BLaER1 treated with 17β-estradiol and CSF1 and Interleukin-3, amounts not matched to agents 10 nM and 100 nM (cell line): ENCODE data around the gene TMEFF2.

Source experiments
- H3K27ac ChIP-seq, 11 experiments: shearing (Covaris generic); formaldehyde crosslinking; 2 replicates each; pipeline ENCODE4 v1.8.1; 2022
- H3K27me3 ChIP-seq, 11 experiments: shearing (Covaris generic); formaldehyde crosslinking; 2 replicates each; pipeline ENCODE4 v1.8.1; 2022
- H3K36me3 ChIP-seq, 11 experiments: shearing (Covaris generic); formaldehyde crosslinking; 2 replicates each; pipeline ENCODE4 v1.8.1; 2022
- H3K4me1 ChIP-seq, 10 experiments: shearing (Covaris generic); formaldehyde crosslinking; 2 replicates each; pipeline ENCODE4 v1.8.1; 2022
- H3K4me2 ChIP-seq, 11 experiments: shearing (Covaris generic); formaldehyde crosslinking; 2 replicates each; pipeline ENCODE4 v1.8.1; 2022
- H3K4me3 ChIP-seq, 10 experiments: shearing (Covaris generic); formaldehyde crosslinking; 2 replicates each; pipeline ENCODE4 v1.8.1; 2022
- H3K9ac ChIP-seq, 11 experiments: shearing (Covaris generic); formaldehyde crosslinking; 2 replicates each; pipeline ENCODE4 v1.8.1; 2022
- H3K9me3 ChIP-seq, 11 experiments: shearing (Covaris generic); formaldehyde crosslinking; replicated peaks in 1 of 11; 2 replicates each; pipeline ENCODE4 v1.8.1; 2022
- H4K20me1 ChIP-seq, 11 experiments: shearing (Covaris generic); formaldehyde crosslinking; 2 replicates each; pipeline ENCODE4 v1.8.1; 2022
- Cebpa-rat ChIP-seq, 11 experiments: shearing (Covaris generic); IDR thresholded peaks; 2 replicates each; pipeline ENCODE4 v1.8.1; 2022

TMEFF2 gene

DNA sequence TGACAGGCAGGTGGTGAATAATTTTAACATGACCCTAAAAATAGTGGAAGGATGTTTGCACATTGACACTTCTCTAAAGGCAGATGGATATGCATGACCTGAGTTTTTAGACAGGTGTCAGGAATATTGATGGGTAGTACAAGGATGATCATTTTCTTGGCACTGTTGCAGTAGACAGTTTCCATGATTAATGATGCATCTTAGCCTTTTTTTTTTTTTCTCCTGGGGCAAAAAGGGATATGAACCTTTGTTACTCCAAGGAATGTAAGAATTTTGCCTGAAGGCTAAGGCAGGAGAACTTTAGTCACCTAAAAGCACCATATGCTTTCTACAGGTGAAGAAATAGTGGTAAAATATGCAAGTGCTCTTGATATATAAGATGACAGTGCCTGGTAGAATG is 211.5 kb downstream of the TMEFF2 start:
- H3K4me1 ChIP-seq = no peaks in the 10 kb centered on the region
- H3K4me3 ChIP-seq = no peak overlapping the region
- no peak overlapping the region for H3K27ac ChIP-seq
- H3K36me3 ChIP-seq = no peaks in the 10 kb centered on the region
- TF ChIP-seq Cebpa-rat (IDR thresholded peaks at IDR 0.05) = no peak
- no peaks in the 10 kb centered on the region for H4K20me1 ChIP-seq
- no peaks in the 10 kb centered on the region for H3K9me3 ChIP-seq
- H3K4me2 ChIP-seq = no peak overlapping the region
- no peaks in the 10 kb centered on the region for H3K27me3 ChIP-seq
- no peak overlapping the region for H3K9ac ChIP-seq

DNA sequence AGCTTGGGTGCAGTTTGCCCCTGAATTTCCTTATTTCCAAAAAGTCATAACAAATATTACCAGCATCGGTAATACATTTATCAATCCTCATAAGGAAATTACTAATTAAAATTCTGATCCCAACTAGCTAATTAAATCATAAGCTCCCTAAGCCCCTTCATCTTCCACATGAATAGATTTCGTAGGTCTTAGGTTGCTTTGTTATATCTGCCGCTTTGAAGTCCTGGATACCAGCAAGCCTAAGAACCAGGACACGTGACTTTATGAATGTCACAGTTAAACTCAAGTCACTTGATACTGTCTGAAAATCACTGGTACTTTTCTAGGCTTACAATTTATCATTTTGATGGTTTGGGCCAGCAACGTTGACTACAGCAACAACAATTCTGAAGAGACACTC is 213.0 kb downstream of the TMEFF2 start:
- TF ChIP-seq Cebpa-rat (IDR thresholded peaks at IDR 0.05) = no peak
- Histone ChIP-seq H3K4me2 (no peak overlapping the region), H3K36me3 (no peaks in the 10 kb centered on the region), H3K27me3 (no peaks in the 10 kb centered on the region), H3K9ac (no peak overlapping the region), H4K20me1 (no peaks in the 10 kb centered on the region), H3K4me3 (no peak overlapping the region), H3K27ac (no peak overlapping the region), H3K9me3 (no peaks in the 10 kb centered on the region), H3K4me1 (no peaks in the 10 kb centered on the region)

DNA sequence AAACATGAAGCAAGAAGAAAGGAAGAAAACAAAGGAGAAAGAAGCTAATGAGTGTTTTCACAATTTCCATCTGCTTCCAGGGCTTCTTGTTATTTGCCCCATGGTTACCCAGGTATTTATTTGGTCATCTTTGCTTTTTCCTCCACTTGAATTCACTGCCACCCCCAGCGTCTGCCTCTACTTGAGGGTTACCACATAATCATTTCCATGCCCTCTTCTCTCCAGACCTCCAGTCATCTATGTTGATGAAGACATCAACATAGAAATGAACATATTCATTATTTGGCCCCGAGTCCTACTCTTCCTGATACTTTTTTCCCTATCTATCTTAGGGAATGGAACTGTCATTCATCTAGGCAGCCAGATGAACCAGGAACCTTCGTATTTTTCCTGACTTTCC is 214.2 kb downstream of the TMEFF2 start:
- Histone ChIP-seq H3K4me3 (no peak overlapping the region), H3K4me2 (no peak overlapping the region), H3K9me3 (no peaks in the 10 kb centered on the region), H3K27ac (no peak overlapping the region), H3K27me3 (no peaks in the 10 kb centered on the region), H3K36me3 (no peaks in the 10 kb centered on the region), H4K20me1 (no peaks in the 10 kb centered on the region), H3K9ac (no peak overlapping the region), H3K4me1 (no peaks in the 10 kb centered on the region)
- TF ChIP-seq Cebpa-rat (IDR thresholded peaks at IDR 0.05) = no peak

DNA sequence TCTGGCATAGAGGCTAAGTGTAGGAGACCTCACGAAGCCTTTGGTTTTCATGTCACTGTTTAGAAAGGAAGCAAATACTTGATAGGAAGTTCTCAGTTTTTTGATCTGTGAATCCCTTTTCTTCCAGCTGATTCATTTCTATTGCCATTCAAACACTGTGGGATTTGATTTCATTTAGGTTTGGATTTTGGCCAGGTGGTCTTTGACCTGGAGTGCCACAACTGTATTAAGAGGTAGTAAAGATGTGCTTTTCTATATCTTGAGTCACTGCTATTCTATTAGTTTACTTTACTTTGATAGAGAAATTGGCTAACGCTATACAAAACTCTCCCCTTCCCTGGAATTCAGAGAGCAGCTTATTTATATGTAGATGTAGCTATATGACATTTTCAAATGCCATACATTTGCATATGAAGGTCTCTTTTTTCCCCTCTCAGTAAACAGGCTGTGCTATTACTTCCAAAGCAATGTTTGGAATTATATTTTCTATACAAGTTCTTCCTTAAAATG is 215.5 kb downstream of the TMEFF2 start:
- no peaks in the 10 kb centered on the region for H4K20me1 ChIP-seq
- no peak overlapping the region for H3K4me3 ChIP-seq
- no peaks in the 10 kb centered on the region for H3K27me3 ChIP-seq
- no peaks in the 10 kb centered on the region for H3K36me3 ChIP-seq
- H3K9ac ChIP-seq = no peak overlapping the region
- no peak overlapping the region for H3K27ac ChIP-seq
- TF ChIP-seq Cebpa-rat (IDR thresholded peaks at IDR 0.05) = no peak
- H3K4me2 ChIP-seq = no peak overlapping the region
- H3K4me1 ChIP-seq = no peaks in the 10 kb centered on the region
- no peaks in the 10 kb centered on the region for H3K9me3 ChIP-seq

DNA sequence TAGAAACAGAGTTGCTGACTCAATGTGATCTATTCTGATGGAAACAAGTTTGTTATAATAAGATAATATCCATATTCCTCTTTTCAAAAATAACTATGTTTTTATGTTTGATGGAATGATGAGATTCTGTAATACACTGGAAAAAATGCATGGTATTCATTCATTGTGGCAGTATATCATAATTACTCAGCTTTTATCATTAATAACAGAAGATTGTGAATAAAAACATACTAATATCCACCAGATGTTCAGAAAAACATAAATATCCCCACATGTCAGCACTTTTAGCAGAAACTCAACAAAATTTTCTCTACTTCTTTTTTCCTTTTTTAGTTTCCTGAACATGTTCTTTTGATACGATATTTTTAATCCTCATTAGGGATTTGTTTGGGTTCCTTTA is 217.0 kb downstream of the TMEFF2 start:
- H3K4me3 ChIP-seq = no peak overlapping the region
- no peaks in the 10 kb centered on the region for H3K36me3 ChIP-seq
- H3K27me3 ChIP-seq = no peaks in the 10 kb centered on the region
- no peak for TF ChIP-seq Cebpa-rat (IDR thresholded peaks at IDR 0.05)
- no peaks in the 10 kb centered on the region for H4K20me1 ChIP-seq
- H3K4me2 ChIP-seq = no peak overlapping the region
- H3K9me3 ChIP-seq = no peaks in the 10 kb centered on the region
- H3K9ac ChIP-seq = no peak overlapping the region
- H3K4me1 ChIP-seq = no peaks in the 10 kb centered on the region
- H3K27ac ChIP-seq = no peak overlapping the region

DNA sequence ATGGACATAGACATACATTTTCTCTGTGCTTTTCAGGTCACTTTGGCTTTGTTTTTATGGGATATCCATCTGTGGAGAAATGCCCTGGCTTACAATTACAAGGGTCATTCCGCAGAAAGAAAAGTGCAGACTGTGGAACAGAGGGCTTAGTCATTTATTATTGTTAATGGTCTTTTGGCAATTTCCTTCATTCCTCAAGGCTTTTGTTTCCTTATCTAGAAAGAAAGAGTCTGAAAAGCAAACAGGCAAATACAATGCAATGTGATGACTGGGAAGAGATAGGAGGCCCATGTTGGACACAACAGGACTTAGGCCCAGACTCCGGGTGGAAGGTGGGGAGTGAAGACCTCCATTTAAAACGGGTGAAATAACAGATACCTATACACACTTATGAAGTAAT is 218.3 kb downstream of the TMEFF2 start:
- Histone ChIP-seq H3K9ac (no peak overlapping the region), H3K27me3 (no peaks in the 10 kb centered on the region), H3K36me3 (no peaks in the 10 kb centered on the region), H3K4me3 (no peak overlapping the region), H4K20me1 (no peaks in the 10 kb centered on the region), H3K4me1 (no peaks in the 10 kb centered on the region), H3K9me3 (no peaks in the 10 kb centered on the region), H3K4me2 (no peak overlapping the region), H3K27ac (no peak overlapping the region)
- no peak for TF ChIP-seq Cebpa-rat (IDR thresholded peaks at IDR 0.05)

DNA sequence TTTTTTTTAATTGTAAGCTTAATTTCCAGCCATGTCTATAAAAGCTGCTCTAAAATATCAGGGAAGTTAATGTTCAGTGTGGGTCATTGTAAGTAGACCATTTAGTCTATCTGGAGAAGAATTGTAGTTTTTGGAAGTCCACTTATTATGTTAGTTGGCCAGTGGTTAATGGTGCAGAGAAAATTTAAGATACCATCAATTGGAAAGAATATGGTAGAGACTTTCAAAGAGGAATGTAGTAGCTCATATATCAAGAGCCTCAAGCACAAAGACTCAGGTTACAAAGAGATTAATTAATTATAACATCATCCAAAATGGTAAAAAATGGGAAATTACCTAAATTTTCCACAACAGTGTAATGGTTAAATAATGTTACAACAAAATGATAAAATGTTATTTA is 220.1 kb downstream of the TMEFF2 start:
- no peaks in the 10 kb centered on the region for H3K36me3 ChIP-seq
- no peaks in the 10 kb centered on the region for H4K20me1 ChIP-seq
- no peak for TF ChIP-seq Cebpa-rat (IDR thresholded peaks at IDR 0.05)
- no peak overlapping the region for H3K9ac ChIP-seq
- H3K4me1 ChIP-seq = no peaks in the 10 kb centered on the region
- H3K4me3 ChIP-seq = no peak overlapping the region
- H3K27me3 ChIP-seq = no peaks in the 10 kb centered on the region
- no peaks in the 10 kb centered on the region for H3K9me3 ChIP-seq
- H3K4me2 ChIP-seq = no peak overlapping the region
- H3K27ac ChIP-seq = no peak overlapping the region

DNA sequence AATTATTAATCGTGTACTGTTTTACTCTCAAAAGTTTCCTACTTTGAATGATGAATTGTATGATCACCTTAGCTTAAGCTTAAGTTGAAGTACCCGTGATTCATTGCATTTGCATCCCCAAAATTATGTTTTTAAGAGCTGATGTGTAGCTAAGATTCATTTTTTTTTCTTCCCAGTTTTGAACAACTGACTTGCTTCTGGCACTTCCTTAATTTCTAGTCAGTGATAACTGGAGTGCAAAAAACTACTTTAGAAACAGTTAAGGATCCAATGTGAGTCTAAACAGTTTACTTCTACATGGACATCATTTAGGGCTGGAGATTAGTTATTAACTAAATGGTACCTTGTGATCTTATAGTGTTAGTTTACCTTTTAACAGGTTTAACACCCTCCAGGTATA is 223.9 kb downstream of the TMEFF2 start:
- Histone ChIP-seq H3K27ac (no peak overlapping the region), H3K9me3 (no peaks in the 10 kb centered on the region), H4K20me1 (no peaks in the 10 kb centered on the region), H3K4me3 (no peak overlapping the region), H3K27me3 (no peaks in the 10 kb centered on the region), H3K36me3 (no peaks in the 10 kb centered on the region), H3K4me2 (no peak overlapping the region), H3K4me1 (peaks cover 0 to 5% (median 0%) of the 10 kb centered on the region in 10 experiments; a peak in 1 of 20 replicates), H3K9ac (no peak overlapping the region)
- no peak for TF ChIP-seq Cebpa-rat (IDR thresholded peaks at IDR 0.05)

DNA sequence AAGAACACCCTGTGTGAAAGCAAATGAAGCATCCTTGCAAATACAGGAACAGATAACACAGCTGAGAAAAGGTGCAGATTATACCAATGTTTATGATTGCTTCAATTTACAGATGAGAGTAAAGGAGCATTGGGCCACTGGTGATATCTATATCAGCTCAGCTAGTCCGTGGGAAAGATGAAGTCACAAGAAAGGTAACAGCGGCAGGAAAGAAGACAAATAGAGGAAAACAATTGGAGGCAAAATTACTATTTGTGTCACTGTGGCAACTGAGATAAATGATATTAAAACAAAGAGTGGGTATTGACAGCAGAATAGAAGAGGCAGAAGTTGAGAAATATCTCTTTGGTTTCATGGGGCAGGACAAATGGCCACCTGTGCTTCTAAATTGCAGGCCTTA is 226.6 kb downstream of the TMEFF2 start:
- H3K4me3 ChIP-seq = no peak overlapping the region
- TF ChIP-seq Cebpa-rat (IDR thresholded peaks at IDR 0.05) = no peak
- no peak overlapping the region for H3K27ac ChIP-seq
- no peak overlapping the region for H3K9ac ChIP-seq
- no peak overlapping the region for H3K4me2 ChIP-seq
- H3K36me3 ChIP-seq = no peaks in the 10 kb centered on the region
- H3K9me3 ChIP-seq = no peaks in the 10 kb centered on the region
- H4K20me1 ChIP-seq = no peaks in the 10 kb centered on the region
- no peaks in the 10 kb centered on the region for H3K27me3 ChIP-seq
- H3K4me1 ChIP-seq = peaks cover 0 to 6% (median 0%) of the 10 kb centered on the region in 10 experiments; a peak in 1 of 20 replicates

DNA sequence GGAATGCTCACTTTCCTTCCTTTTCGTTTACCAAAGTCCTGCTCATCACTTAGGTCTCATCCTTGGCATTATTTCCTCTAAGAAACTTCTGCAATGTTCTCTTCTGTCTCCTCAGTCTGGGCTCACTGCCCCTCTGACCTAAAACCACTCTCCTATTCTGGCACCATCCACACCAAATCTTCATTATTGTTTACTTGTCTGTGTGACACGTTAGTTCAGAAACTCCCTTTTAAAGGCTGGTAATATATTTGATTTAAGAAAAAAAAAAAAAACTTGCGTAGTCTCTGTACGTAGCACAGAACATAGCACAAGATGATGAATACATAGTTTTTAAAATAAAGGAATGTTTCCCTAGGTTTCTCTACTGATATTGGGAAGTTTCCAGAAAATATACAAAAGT is 229.0 kb downstream of the TMEFF2 start:
- H3K27me3 ChIP-seq = no peaks in the 10 kb centered on the region
- no peaks in the 10 kb centered on the region for H3K9me3 ChIP-seq
- H3K4me1 ChIP-seq = peaks cover 0 to 6% (median 0%) of the 10 kb centered on the region in 10 experiments; a peak in 1 of 20 replicates
- no peak for TF ChIP-seq Cebpa-rat (IDR thresholded peaks at IDR 0.05)
- no peak overlapping the region for H3K9ac ChIP-seq
- H3K27ac ChIP-seq = no peak overlapping the region
- peak overlapping the region in 1 of 11 experiments; percentile 9; a peak in 1 of 22 replicates for H3K4me2 ChIP-seq
- H4K20me1 ChIP-seq = no peaks in the 10 kb centered on the region
- no peak overlapping the region for H3K4me3 ChIP-seq
- no peaks in the 10 kb centered on the region for H3K36me3 ChIP-seq
